LNCaP clone FGC (cell line): Measurements from ENCODE around the gene LRCH3.
"Not testable (repeated sequence)": the region's sequence is repeated elsewhere in the genome, so short reads cannot be mapped to it uniquely, and the experiment has no call there.

Source experiments
- DNase-seq: peaks from one replicate; pipeline ENCODE4 v3.0.0-alpha.2; 2011; ENCODE audit warnings: low read depth
- H3K4me3 ChIP-seq: 2 replicates; pipeline ENCODE4 v1.5.1; 2011; ENCODE audit warnings: mild to moderate bottlenecking, low read depth, low read length, control low read depth
- TF ChIP-seq, protein P1 (sequence below): IDR thresholded peaks from 2 replicates; pipeline ENCODE4 v1.5.1; 2012; ENCODE audit warnings: mild to moderate bottlenecking; ENCODE audit not compliant: control insufficient read depth, insufficient read depth; ENCODE audit errors: extremely low read depth

Gene LRCH3

DNA sequence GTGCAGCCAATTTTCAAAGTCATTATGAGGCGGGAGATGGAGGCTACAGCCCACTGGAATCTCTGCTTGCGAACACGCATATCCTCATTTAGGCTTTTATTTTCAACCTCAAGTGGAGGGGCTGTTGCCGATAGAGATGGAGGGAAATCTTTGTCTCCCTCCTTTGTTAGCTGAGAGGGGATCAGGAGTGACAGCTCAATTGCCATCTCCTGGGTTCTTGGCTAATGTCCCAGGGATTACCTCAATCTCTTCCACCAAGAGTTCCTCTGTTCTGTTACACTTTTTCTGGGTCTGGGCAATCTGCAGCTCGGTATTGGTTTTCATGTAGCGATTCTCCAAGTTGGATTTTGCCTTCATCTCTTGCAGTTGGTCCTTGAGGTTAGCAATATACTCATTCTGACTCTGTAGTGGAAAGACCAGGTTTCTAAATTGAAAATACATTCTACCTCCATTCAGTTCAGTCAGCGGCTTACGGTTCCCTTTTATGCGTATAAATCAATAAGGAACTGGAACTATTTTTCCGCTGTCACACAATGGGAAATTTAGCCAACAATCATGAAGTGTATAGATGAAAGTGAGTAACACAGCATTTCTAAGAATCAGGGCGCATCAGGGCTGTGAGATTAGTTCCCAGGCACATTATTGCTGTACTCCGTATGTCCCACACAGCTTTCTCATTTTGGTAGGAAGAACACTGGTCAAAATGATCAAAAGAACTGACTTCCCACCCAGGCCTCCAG, 122.8 kb downstream of the LRCH3 start:
- H3K4me3 ChIP-seq, result no peak overlapping the region
- DNase-seq, result no peak
- TF ChIP-seq, protein P1, sequence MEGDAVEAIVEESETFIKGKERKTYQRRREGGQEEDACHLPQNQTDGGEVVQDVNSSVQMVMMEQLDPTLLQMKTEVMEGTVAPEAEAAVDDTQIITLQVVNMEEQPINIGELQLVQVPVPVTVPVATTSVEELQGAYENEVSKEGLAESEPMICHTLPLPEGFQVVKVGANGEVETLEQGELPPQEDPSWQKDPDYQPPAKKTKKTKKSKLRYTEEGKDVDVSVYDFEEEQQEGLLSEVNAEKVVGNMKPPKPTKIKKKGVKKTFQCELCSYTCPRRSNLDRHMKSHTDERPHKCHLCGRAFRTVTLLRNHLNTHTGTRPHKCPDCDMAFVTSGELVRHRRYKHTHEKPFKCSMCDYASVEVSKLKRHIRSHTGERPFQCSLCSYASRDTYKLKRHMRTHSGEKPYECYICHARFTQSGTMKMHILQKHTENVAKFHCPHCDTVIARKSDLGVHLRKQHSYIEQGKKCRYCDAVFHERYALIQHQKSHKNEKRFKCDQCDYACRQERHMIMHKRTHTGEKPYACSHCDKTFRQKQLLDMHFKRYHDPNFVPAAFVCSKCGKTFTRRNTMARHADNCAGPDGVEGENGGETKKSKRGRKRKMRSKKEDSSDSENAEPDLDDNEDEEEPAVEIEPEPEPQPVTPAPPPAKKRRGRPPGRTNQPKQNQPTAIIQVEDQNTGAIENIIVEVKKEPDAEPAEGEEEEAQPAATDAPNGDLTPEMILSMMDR, result no peak

DNA sequence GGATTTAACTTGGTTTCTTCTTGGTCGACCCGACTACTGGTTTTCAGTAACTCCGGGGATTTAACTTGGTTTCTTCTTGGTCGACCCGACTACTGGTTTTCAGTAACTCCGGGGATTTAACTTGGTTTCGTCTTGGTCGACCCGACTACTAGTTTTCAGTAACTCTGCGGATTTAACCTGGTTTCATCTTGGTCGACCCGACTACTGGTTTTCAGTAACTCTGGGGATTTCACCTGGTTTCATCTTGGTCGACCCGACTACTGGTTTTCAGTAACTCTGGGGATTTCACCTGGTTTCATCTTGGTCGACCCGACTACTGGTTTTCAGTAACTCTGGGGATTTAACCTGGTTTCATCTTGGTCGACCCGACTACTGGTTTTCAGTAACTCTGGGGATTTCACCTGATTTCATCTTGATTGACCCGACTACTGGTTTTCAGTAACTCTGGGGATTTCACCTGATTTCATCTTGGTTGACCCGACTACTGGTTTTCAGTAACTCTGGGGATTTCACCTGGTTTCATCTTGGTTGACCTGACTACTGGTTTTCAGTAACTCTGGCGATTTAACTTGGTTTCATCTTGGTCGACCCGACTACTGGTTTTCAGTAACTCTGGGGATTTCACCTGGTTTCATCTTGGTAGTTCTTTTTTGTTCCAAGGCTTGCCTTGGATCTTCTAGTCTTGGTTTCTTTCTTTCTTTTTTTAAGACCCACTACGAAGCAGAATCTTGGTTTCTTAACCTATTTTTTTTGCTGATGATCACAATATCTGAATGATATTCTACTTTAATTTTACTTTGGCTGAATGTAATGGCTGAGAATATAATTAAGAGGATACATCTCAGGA, 130.6 kb downstream of the LRCH3 start:
- DNase-seq, H3K4me3 ChIP-seq: not testable (repeated sequence)

DNA sequence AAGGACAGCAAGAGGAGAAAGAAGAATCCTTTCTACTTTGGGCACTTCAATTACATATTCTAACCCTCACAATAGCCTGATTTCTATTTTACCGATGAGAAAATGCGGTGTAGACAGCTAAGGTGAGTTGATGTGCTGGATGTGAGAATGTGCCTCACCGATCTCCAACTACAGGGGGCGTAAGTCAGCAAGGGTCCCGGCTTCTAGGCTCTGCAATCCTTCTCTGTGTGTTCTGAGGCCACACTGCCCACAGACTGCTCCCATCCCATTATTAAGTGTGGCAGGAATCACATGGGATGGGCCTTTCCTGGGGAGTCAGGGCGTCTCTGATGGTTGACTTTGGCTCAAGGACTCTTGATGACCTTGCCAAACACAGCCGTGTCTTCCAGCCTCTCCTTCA, 135.4 kb downstream of the LRCH3 start:
- no peak overlapping the region for H3K4me3 ChIP-seq
- TF ChIP-seq, protein P1, result 0 out of 2 replicates have a peak, but pooled peaks have one; percentile 4
- no peak for DNase-seq

GRCh38 chr3:197927578-197927977, 136.5 kb downstream of the LRCH3 start:
- DNase-seq, H3K4me3 ChIP-seq: not testable (repeated sequence)

GRCh38 chr3:197936819-197937384, 145.8 kb downstream of the LRCH3 start:
- no peak overlapping the region for H3K4me3 ChIP-seq
- no peak for DNase-seq
- TF ChIP-seq, protein P1, result no peak
